ENCODE data around the gene JAKMIP1. TPM values are rescaled to one million over a fixed set of nuclear protein-coding genes. Genes with fewer than 3 reads are reported as not detected.

JAKMIP1 gene
- total RNA-seq, 1 experiment from 2014 or later: not detected

DNA sequence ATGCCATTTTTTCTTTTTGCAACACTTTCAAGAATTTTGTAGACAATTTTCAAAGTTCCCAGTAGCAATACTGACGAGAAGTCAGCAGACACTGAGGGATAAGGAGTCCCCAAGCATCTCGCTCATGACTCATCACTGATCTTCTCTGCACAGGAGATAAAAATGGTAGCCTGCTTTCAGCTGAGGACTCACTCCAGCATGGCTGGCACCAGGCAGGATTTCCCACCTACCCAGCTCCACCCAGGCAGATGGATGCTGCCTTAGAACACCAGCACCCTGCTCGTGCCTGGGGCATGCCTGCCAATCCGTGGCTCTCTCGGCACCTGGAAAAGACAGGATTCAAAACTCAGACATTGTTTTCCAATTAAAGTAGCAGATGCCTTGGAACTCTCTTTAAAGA is 24.9 kb downstream of the JAKMIP1 start:
- no peaks in the 10 kb centered on the region for H3K27me3 ChIP-seq
- no peak overlapping the region for H3K4me3 ChIP-seq
- H3K9me3 ChIP-seq: no peaks in the 10 kb centered on the region
- no peaks in the 10 kb centered on the region for H3K36me3 ChIP-seq
- no peak for DNase-seq

DNA sequence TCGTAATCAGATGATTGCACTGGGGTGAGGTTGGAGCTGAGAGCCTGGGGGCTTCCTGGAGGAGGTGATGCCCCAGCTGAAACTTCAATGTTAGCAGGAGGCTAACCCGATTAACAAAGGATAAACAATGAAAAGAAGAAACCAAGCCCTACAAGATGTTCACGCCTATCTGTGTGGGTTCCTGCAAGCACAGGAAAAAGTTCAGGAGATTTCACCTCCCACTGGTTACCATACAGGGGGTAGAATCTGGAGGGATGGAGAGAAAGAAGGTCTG is 27.5 kb downstream of the JAKMIP1 start:
- no peaks in the 10 kb centered on the region for H3K36me3 ChIP-seq
- no peaks in the 10 kb centered on the region for H3K9me3 ChIP-seq
- no peak for DNase-seq
- no peaks in the 10 kb centered on the region for H3K27me3 ChIP-seq
- no peak overlapping the region for H3K4me3 ChIP-seq

DNA sequence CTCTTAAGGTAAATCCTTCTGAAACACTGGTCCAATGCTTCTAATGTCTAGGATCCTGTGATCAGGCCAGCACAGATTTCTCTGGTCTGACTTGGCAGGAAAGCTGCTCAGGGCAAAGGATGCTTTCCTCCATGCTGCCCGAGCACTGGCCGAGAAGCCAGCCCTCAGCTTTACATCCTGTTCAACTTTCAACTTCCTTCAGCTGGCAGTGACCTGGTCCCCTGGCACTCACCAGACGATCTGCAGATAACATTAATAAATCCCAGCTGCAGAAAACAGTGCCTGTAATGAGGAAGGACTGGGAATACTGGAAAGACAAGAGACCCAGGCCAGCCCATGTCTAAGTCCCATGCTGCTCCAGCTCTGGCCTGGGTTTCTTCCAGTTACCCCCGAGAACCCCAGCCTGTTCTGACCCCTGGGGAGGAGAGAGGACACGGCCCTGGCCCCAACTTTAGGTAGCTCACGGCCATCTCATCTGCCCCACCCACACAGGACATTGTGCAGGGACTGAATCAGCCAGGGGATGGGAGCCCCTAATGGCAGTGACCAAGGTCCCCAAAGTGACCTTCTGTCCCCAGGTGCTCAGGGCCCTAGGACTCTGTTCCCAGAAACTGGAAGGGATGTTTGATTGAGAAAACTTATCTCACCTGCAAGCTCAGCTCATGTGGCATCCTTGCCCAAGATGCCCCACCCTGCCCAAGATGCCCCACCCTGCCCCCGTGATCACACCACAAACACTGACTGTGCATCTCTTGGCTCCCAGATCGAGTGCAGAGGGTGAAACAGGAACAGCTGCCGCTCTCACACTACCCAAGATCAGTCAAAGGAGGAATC is 28.0 kb downstream of the JAKMIP1 start:
- no peak for DNase-seq
- no peaks in the 10 kb centered on the region for H3K27me3 ChIP-seq
- H3K4me3 ChIP-seq: no peak overlapping the region
- H3K9me3 ChIP-seq: no peaks in the 10 kb centered on the region
- no peaks in the 10 kb centered on the region for H3K36me3 ChIP-seq

DNA sequence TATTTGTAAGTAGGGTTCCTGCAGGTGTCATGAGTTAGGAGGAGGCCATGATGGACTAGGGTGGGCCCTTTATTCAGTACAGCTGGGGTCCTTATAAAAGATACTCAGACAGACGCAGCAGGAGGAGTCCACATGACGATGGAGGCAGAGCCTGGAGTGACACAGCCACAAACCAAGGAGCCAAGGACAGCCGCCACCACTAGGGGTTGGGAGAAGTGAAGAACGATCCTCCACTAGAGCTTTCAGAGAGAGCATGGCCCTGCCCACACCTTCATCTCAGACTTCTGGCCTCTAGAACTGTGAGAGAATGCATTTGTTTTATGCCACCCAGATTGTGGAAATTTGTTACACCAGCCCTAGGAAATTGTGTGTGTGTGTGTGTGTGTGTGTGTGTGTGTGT is 31.1 kb downstream of the JAKMIP1 start:
- H3K27me3 ChIP-seq: no peaks in the 10 kb centered on the region
- H3K36me3 ChIP-seq: no peaks in the 10 kb centered on the region
- no peak overlapping the region for H3K4me3 ChIP-seq
- no peak for DNase-seq
- H3K9me3 ChIP-seq: no peaks in the 10 kb centered on the region

DNA sequence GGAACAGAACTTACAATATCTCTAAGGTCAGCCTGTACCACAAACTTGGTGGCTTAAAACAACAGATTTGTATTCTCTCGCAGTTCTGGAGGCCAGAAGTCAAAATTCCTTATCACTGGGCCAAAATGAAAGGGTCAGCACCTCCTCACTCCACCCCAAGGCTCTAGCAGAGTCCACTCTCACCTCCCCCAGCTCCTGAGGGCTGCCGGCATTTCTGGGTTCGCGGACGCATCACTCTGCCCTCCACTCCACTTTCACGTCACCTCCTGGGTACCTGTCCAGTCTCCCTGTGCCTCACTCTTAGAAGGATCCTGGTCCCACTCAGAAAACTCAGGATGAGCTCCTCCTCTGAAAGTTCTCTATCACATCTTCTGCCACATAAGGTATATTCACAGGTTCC is 34.6 kb downstream of the JAKMIP1 start:
- no peak for DNase-seq
- Histone ChIP-seq H3K4me3 (no peak overlapping the region), H3K9me3 (no peaks in the 10 kb centered on the region), H3K27me3 (no peaks in the 10 kb centered on the region), H3K36me3 (no peaks in the 10 kb centered on the region)

DNA sequence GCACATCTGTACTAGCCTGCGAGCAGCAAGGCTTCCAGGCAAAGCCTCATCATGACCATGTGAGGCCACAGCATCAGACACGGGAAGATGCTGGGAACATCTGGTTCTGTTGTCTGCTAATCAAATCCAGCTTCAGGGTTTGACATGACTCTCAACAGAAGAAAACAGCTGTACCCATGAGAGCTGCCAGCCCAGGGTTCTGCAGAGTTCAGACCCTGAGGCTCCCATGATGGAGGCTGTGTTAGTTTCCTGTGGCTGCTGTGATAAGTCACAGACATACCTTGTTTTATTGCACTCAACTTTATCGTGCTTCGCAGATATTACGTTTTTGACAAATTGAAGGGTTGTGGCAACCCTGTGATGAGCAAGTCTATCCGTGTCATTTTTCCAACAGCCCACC is 37.5 kb downstream of the JAKMIP1 start:
- Histone ChIP-seq H3K36me3 (no peaks in the 10 kb centered on the region), H3K9me3 (no peaks in the 10 kb centered on the region), H3K27me3 (no peaks in the 10 kb centered on the region), H3K4me3 (no peak overlapping the region)
- DNase-seq: no peak

DNA sequence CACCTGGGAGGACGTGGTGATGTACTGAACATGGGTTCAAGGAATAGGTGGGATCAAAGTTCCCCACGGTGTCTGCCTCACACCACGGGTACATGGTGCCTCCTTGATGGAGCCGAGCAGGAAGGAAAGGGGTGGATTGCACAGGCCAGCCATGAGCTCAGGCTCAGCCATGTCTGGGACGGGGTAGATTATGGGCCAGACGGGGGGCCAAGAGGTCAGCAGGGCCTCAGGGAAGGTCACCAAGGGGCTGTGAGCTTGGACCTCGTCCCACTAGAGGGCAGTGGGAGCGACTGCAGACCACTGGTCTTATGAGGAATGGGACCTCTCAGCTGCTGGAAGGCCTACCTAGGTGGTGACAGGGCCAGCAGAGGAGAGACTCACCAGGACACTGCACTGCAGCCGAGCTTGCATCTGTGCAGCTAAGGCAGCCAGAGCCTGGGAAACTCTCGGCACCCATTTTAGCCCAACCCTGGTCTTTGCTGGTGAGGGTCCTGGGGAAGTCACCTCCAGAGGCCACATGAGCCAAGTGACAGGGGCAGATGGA is 38.4 kb downstream of the JAKMIP1 start:
- Histone ChIP-seq H3K27me3 (no peaks in the 10 kb centered on the region), H3K9me3 (no peaks in the 10 kb centered on the region), H3K36me3 (no peaks in the 10 kb centered on the region), H3K4me3 (no peak overlapping the region)
- DNase-seq: no peak

DNA sequence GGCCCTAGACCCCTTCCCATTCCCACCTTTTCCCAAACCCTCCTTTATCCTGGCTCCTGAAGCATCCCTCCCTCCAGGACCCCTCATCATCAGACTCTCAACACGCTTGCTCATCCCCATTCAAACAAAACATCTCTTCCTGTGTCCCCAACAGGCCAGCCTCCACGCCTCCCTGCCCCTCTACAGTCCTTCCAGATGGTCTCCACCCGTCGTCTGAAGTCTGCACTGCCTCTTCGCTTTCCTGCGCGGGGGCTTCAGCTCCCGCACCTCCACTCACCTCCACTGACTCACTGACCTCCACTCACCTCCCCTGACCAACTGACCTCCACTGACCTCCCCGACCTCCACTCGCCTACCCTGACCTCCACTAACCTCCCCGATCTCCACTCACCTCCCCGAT is 39.8 kb downstream of the JAKMIP1 start:
- Histone ChIP-seq H3K4me3 (no peak overlapping the region), H3K27me3 (no peaks in the 10 kb centered on the region), H3K36me3 (no peaks in the 10 kb centered on the region), H3K9me3 (no peaks in the 10 kb centered on the region)
- no peak for DNase-seq

DNA sequence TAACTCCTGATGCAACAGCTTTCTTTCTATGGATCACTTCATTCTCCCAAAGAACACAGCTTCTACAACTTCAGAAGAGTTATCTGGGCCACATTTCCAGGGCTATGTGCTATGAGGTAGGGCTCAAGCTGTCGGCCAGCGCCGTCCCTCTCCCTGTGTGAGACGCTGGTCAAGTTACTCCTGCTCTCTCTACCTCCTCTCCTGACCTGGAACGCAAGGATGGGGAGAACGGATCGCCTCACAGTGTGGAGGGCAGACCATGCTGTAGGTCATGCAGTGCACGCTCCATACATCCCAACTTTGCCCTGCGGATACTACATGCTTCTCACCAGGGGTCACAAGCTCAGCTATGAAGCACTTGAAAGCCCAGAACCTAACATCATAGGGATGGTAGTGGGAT is 42.4 kb downstream of the JAKMIP1 start:
- Histone ChIP-seq H3K36me3 (no peaks in the 10 kb centered on the region), H3K9me3 (no peaks in the 10 kb centered on the region), H3K27me3 (no peaks in the 10 kb centered on the region), H3K4me3 (no peak overlapping the region)
- DNase-seq: no peak

DNA sequence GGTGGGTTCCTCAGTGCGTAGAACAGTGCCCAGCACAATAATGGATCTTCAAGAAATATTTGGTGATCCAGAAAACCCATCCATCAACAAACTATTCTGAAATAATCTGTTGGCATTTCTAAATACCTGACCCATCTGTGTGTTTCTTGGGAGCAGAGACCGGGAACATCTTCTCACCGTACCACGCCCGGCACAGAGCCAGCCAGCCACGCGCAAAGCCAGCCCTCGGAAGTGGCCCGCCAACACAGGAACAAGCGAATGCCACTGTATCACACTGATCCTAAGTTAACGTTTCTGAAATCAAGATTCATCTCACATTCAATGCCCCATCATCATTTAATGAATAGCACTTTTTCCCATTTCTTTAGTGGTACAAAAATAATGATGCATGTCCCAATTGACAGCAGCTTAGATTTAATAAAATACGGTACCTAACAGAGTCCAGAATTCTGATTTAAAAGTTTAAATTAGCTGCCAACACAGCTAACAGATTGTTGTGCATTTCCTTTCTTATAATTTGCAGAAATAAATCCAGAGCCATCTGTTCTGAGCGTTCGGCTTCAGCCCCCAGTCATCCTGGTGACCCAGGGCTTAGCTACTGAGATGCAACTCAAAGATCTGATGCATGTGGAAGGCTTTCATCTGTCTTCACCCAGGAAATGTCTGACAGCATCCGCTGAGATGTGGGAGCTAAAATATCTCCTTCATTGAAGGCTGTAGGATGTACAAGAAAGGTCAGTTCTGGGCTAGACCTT is 44.2 kb downstream of the JAKMIP1 start:
- Histone ChIP-seq H3K36me3 (no peaks in the 10 kb centered on the region), H3K27me3 (no peaks in the 10 kb centered on the region), H3K9me3 (no peaks in the 10 kb centered on the region), H3K4me3 (no peak overlapping the region)
- DNase-seq: no peak

DNA sequence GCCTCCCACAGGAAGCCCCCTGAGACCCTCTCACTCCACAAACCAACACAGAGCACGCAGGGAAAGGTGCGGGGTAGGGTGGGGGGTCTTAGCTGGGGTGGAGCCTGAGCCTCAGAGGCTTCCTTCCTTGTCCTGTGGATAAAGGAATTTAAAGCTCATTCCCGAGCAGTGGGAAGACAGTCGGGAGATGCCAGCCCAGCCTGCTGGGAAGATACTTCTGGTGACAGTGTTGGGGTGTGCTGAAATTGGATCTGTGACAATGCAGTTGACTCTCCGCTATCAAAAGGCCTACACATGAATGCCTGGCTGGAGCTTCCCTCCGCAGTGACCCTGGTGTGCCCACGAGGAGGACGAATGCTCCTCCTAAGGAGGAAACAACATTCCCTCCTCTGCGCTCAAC is 45.5 kb downstream of the JAKMIP1 start:
- no peak overlapping the region for H3K4me3 ChIP-seq
- no peaks in the 10 kb centered on the region for H3K9me3 ChIP-seq
- no peaks in the 10 kb centered on the region for H3K27me3 ChIP-seq
- no peaks in the 10 kb centered on the region for H3K36me3 ChIP-seq
- DNase-seq: no peak

DNA sequence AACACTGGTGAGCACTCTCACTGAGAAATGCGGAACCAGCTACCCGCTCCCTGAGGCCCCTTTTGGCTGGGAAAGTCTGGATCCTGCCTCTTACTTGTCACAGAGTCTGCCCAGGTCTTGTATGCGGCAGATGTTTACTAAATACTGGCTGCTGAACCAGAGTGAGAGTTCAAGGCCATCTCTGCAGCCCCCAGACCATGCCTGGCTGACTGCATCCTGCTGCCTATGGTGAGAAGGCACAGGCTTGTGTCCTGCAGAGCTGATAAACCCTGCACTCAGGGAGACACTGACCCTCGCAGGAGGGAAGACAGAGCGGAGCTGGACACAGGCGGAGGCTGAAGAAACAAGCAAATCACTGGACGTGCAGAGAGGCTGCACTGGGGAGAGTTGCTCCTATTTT is 46.5 kb downstream of the JAKMIP1 start:
- Histone ChIP-seq H3K36me3 (no peaks in the 10 kb centered on the region), H3K4me3 (no peak overlapping the region), H3K9me3 (no peaks in the 10 kb centered on the region), H3K27me3 (no peaks in the 10 kb centered on the region)
- no peak for DNase-seq

DNA sequence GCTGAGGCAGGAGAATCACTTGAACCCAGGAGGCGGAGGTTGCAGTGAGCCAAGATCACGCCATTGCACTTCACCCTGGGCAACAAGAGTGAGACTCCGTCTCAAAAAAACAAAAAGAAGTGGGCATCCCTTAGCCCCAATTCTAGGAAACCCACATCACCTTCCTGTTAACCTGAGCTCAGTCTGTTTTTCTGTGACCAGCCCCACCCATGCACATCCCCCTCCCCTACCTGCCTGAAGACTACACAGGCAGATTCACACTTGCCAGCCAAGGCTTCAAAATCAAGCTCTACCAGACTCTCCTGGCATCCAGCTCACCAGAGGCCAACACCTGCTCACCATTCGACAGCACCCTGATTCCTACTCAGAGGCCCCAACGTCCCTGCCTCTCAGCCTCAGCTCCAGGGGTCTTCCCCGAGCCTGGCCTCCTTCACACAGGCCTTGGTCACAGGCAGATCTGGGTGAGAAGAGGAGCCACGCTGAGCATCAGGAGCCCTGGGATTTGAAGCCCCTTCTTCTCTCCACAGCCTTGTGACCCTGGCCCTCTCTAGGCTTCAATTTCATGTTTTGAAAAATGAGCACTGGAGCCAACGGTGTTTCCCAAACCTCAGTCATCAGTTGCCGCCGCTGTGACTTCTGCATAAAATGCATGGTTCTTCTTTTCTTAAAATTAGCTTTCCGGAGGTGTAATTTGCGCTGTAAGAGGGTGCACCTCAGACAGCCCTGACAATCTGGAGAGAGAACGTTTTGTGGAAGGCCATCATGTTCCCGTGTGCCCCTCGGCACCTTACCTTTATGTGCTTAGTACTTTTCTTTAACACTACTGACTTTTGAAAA is 47.3 kb downstream of the JAKMIP1 start:
- no peak for DNase-seq
- Histone ChIP-seq H3K4me3 (no peak overlapping the region), H3K36me3 (no peaks in the 10 kb centered on the region), H3K27me3 (no peaks in the 10 kb centered on the region), H3K9me3 (no peaks in the 10 kb centered on the region)

DNA sequence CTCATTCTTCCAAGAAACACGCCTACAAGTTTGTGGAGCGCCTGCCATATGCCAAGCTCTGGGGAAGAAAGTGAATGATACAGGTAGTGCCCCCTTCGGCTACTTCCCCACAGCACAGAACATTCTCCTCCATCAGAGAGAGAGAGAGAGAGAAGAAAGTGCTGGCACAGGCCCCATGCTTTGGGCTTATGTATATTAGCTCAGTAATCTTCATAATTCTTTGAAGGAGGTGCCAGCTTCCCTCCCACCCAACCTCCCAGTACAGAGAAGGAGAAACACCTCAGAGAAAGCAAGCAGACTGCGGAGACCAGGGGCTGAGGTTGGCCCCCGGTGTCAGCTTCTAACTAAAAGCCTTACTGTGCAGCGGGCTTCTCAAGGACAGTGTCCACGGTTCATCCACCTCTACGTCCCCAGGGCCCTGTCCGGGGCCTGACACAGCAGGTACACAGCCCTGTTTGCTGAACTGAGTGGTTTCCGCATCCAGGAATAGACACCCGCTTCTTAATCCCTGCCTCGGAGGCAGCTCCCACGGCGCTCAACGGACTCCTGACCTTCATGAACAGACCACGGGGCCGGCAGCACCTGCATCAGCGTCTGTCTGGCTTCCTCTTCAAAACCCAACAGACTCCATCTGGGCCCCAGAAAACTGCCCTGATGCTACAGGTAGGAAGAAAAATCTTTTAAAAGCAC is 50.2 kb downstream of the JAKMIP1 start:
- Histone ChIP-seq H3K27me3 (no peaks in the 10 kb centered on the region), H3K9me3 (no peaks in the 10 kb centered on the region), H3K36me3 (no peaks in the 10 kb centered on the region), H3K4me3 (no peak overlapping the region)
- DNase-seq: no peak

DNA sequence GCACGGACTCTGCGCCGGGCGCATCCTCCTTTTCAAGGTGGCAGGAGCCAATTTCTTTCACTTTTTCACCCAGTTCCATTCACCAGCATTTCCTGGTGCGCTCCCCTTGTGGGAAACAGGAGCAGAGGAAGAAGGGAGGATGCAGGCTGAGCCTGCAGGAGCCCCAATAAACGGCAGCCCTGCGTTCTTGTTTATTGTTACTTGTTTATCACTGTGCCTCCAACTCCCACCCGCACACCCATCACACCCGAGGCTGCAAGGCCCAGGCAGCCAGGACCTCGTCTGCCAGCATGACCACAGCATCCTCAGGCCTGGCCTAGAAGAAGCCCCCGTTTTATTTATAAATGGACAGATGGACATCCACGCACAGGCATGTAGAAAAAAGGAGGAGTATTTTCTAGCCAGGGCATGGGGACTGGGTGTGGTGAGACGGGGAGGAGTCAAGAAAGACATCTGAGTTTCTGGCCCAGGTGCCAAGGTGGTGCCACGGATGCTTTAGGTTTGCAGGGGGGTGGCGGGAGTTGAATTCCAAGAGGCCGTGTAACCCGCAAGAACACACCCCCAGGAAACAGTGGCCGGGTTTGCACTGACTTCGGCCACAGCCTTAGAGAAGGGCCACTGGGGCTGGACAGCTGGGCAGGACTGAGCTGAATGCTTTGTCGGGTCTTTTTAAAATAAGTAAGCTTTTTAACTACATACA is 51.7 kb downstream of the JAKMIP1 start:
- Histone ChIP-seq H3K9me3 (no peaks in the 10 kb centered on the region), H3K4me3 (no peak overlapping the region), H3K27me3 (no peaks in the 10 kb centered on the region), H3K36me3 (no peaks in the 10 kb centered on the region)
- no peak for DNase-seq

DNA sequence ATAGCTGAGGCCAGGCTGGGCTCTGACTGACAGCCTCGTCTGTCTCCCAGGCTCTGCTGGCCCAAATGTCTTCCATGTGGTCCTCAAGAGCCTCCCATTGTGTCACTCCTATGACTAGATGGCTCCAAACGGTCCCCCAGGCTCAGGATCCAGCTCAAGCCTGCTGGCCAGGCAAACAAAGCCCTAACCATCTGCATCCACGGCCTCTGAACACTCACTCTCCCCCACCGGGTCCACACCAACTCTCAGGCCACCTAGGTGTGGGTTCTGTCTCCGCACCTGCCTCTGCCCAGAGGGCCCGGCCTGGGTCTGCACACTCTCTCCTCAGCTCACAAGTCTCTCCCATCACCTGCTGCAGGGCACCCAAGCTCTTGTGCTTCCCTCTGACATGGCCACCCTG is 52.9 kb downstream of the JAKMIP1 start:
- no peak for DNase-seq
- H3K27me3 ChIP-seq: no peaks in the 10 kb centered on the region
- no peaks in the 10 kb centered on the region for H3K36me3 ChIP-seq
- H3K4me3 ChIP-seq: no peak overlapping the region
- H3K9me3 ChIP-seq: no peaks in the 10 kb centered on the region

Measured in MG63 (cell line).